T-helper 17 cell (primary cell): Measurements from ENCODE around the gene CHST11. TPM values are rescaled to one million over a fixed set of nuclear protein-coding genes. Genes with fewer than 3 reads are reported as not detected.

Source experiments
- ATAC-seq: fragments of 150-1000 bp; cut with Tn5 transposase; 2 replicates; pipeline ENCODE4 v1.10.0; 2021; ENCODE audit warnings: mild to moderate bottlenecking, moderate library complexity
- DNase-seq, 3 donors: peaks; one replicate each; pipeline versions ENCODE4 v3.0.0 to v3.0.0-alpha.2; 2020 to 2021
- H3K9me3 ChIP-seq: one replicate; pipeline ENCODE4 v1.7.0; 2013; ENCODE audit warnings: low read length, mild to moderate bottlenecking; ENCODE audit not compliant: control insufficient read depth, poor library complexity, severe bottlenecking
- H3K27ac Mint-ChIP-seq: one replicate; pipeline ENCODE4 v1.8.0; 2022; ENCODE audit warnings: mild to moderate bottlenecking, moderate library complexity, mixed read lengths
- H3K27me3 Mint-ChIP-seq: one replicate; pipeline ENCODE4 v1.8.0; 2022; ENCODE audit warnings: mixed read lengths
- H3K36me3 Mint-ChIP-seq: one replicate; pipeline ENCODE4 v1.8.0; 2022; ENCODE audit warnings: low read depth, mixed read lengths
- H3K4me1 Mint-ChIP-seq: one replicate; pipeline ENCODE4 v1.8.0; 2022; ENCODE audit warnings: mild to moderate bottlenecking, mixed read lengths
- H3K4me3 Mint-ChIP-seq: one replicate; pipeline ENCODE4 v1.8.0; 2022; ENCODE audit warnings: mild to moderate bottlenecking, moderate library complexity, mixed read lengths
- total RNA-seq, 4 donors: library from RNA in 2 of 4; stranded (reverse) in 2 of 4; gene quantifications; one replicate each; pipeline ENCODE4 v1.2.3 and lab custom pipeline; 2022 to 2026

The CHST11 gene
- total RNA-seq, 2 donors from 2014 or later: 76.6 to 78.3 TPM

- no peaks in the 10 kb centered on the region for H3K9me3 ChIP-seq
- ATAC-seq (no peak), DNase-seq (no peak)
- Mint-ChIP-seq H3K4me1 (peaks cover 71% of the 10 kb centered on the region), H3K27ac (peak overlapping the region; percentile 49), H3K4me3 (no peak overlapping the region), H3K27me3 (no peaks in the 10 kb centered on the region), H3K36me3 (no peaks in the 10 kb centered on the region)
Observed at GRCh38 chr12:104469066-104469465, 12.3 kb downstream of the CHST11 start.

GRCh38 chr12:104469523-104469922 lies 12.8 kb downstream of the CHST11 start:
- Mint-ChIP-seq H3K4me1 (peaks cover 68% of the 10 kb centered on the region), H3K27ac (peak overlapping the region; percentile 49), H3K27me3 (no peaks in the 10 kb centered on the region), H3K36me3 (no peaks in the 10 kb centered on the region), H3K4me3 (no peak overlapping the region)
- no peaks in the 10 kb centered on the region for H3K9me3 ChIP-seq
- DNase-seq (no peak), ATAC-seq (peak; percentile 27)

DNA sequence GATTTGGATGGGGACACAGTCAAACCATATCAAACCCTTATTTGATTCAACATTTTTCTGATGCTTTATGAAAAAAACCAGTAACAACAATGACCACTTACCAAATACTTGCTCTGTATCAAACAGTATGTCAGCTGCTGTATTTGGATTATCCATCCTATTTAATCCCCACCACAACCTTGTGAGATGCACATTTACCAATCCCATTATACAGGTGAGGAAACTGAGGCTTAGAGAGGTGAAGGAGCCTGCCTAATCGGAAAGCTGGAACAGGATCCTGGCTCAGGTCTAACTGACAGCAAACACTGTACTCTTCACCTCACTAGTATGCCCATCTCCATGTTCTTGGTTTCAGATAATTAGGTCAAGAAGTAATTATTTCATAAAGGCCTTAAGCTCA lies 13.8 kb downstream of the CHST11 start:
- H3K4me3 Mint-ChIP-seq: no peak overlapping the region
- no peak overlapping the region for H3K27ac Mint-ChIP-seq
- H3K27me3 Mint-ChIP-seq: no peaks in the 10 kb centered on the region
- no peaks in the 10 kb centered on the region for H3K9me3 ChIP-seq
- H3K36me3 Mint-ChIP-seq: no peaks in the 10 kb centered on the region
- DNase-seq (no peak), ATAC-seq (no peak)
- H3K4me1 Mint-ChIP-seq: peaks cover 66% of the 10 kb centered on the region

DNA sequence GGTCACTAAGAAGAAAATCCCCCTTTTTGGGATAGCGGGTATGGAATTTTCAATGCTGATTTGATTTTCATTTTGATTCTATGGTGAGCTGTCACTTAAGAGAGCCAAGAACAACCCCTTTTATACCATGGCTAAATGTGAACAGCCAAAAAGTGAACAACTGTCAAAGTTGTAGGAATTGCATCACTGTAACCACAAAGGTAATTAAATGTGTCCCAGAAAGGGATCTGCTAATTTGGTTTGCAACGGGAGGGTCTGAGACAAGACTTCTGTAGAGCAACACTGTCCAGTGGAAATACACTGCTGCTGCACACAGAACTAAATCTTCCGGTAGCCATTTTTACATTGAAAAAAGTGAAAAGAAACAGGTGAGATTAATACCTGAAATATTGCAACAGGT lies 14.6 kb downstream of the CHST11 start:
- Mint-ChIP-seq H3K36me3 (no peaks in the 10 kb centered on the region), H3K4me3 (no peak overlapping the region), H3K27me3 (no peaks in the 10 kb centered on the region), H3K4me1 (peaks cover 65% of the 10 kb centered on the region), H3K27ac (no peak overlapping the region)
- DNase-seq (no peak), ATAC-seq (no peak)
- H3K9me3 ChIP-seq: no peaks in the 10 kb centered on the region

DNA sequence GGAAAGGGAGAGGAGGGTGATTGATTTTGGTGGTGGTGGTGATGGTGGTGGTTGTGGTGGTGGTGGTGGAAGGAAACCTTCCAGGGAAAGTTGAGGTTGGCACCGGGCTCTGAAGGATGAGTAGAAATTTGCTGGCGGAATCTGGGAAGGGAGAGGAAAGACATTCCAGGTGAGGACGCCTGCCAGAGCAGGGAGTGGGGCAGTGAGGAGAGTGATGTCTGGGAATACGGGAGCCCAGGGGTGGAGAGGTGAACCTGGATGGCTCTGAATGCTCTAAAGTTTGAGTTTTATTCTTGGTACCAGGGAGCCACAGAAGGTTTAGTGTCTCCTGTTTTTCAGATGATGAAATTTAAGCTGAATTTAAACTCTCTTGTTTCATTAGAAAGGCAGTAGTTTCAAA lies 16.0 kb downstream of the CHST11 start:
- ATAC-seq: no peak
- peaks cover 69% of the 10 kb centered on the region for H3K4me1 Mint-ChIP-seq
- peak overlapping the region; percentile 94 for H3K27ac Mint-ChIP-seq
- peak overlapping the region; percentile 75 for H3K4me3 Mint-ChIP-seq
- no peak for DNase-seq
- no peaks in the 10 kb centered on the region for H3K27me3 Mint-ChIP-seq
- no peaks in the 10 kb centered on the region for H3K9me3 ChIP-seq
- no peaks in the 10 kb centered on the region for H3K36me3 Mint-ChIP-seq

DNA sequence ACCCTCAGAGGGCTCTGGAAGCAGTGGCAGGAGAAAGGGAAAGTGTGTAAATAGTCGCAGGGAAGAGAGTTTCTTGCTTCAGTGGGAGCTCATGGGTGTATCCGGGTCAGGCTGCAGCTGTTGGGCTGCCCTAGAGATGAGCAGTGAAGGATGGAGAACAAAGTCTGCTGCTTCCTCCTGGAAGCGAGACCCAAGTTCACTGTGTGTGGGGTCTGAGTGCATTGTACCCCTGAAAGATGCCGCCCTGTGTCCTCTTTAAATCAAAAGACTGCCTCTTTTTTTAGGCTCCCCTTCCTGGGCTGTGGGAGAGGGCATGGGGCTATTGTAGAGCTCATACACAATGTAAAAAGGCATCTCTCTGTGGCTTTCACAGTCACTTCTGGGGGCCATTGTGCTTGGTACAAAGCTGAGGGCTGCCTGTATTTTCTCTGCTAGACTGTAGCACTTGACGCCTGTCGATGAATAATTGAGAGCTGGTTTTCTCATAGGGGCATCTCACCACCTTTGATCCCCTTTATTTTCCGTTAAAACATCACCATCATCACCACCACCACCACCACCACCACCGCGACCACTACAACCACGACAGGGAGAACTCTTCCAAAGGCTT lies 16.7 kb downstream of the CHST11 start:
- Mint-ChIP-seq H3K4me3 (peak overlapping the region; percentile 75), H3K36me3 (no peaks in the 10 kb centered on the region), H3K27me3 (no peaks in the 10 kb centered on the region), H3K4me1 (peaks cover 70% of the 10 kb centered on the region), H3K27ac (peak overlapping the region; percentile 94)
- no peaks in the 10 kb centered on the region for H3K9me3 ChIP-seq
- DNase-seq (no peak), ATAC-seq (peak; percentile 59)

GRCh38 chr12:104475271-104475670 lies 18.5 kb downstream of the CHST11 start:
- H3K36me3 Mint-ChIP-seq: no peaks in the 10 kb centered on the region
- ATAC-seq (no peak), DNase-seq (no peak)
- H3K27me3 Mint-ChIP-seq: no peaks in the 10 kb centered on the region
- H3K9me3 ChIP-seq: no peaks in the 10 kb centered on the region
- H3K27ac Mint-ChIP-seq: peak overlapping the region; percentile 37
- H3K4me1 Mint-ChIP-seq: peaks cover 69% of the 10 kb centered on the region
- H3K4me3 Mint-ChIP-seq: no peak overlapping the region

DNA sequence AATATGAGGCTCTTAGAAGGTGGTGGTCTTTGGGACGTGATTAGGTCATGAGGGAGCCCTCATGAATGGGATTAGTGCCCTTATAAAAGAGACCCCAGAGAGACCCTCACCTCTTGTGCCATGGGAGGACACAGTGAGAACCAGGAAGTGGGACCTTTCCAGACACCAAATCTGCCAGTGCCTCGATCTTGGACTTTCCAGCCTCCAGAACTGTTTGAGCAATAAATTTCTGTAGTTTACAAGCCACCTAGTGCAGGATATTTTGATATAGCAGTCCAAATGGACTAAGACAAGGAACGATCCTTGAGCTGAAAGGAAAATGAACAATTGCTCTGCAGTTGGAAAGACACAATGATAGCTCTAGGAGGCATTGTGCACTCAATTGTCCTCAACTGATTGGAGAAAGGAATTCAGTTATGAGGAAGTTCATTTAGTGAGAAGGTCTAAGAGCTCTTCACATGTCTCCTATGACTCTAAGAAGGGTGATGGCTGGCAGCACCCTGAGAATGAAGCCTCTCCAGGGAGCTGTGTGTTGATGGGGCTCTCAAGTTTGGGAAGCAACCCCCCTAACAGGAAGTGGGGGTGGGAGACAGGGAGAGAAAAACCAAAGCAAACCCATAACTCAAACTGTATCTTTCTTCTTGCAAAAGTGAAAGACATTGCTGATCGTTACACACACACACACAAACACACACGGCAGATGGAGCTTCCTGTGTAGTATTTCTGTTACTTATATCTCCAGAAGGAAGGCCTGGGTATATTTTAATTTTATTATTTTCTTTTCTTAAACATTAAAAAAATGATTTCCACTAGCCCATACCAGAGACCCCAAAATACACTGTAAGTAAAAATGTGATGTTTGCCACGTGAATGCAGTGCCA lies 21.0 kb downstream of the CHST11 start:
- DNase-seq (no peak), ATAC-seq (peak; percentile 32)
- no peaks in the 10 kb centered on the region for H3K27me3 Mint-ChIP-seq

DNA sequence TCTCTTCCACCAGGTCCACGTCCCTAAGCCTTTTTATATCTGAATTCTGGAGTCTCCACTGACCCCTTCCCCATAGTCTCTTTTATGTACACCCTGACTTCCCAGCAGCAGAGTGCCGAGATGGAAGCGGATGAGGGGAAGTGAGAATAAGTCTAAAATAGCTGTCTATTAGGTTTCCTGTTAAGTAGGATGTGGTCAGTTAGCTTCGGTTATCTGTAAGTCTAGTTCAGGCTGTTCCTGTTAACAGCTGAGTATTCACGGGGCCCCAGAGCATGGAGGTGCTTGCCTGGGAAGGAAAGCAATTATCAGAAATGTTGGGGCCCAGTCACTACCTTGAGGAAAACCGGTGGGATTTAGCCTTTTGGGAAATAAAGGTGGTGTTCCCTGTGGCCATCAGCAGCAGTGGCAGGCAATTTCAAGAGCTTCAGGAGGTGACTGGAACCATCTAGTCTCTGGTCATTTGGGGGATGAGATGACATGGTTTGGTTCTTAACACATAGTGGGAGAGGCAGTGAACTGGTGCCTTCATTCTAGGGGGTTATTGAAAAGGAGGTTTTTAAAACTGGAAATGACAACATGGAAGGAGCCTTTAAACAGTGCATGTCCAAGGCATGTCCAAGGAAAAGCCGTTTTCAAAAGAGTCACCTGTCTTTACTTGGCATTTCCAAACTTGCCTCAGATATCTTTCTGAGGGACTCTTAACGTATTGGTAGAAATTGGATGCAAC lies 21.8 kb downstream of the CHST11 start:
- ATAC-seq (peak; percentile 85), DNase-seq (no peak)
- Mint-ChIP-seq H3K4me3 (peak overlapping the region; percentile 95), H3K4me1 (peaks cover 72% of the 10 kb centered on the region), H3K27ac (peak overlapping the region; percentile 97), H3K36me3 (peaks cover 4% of the 10 kb centered on the region), H3K27me3 (no peaks in the 10 kb centered on the region)
- H3K9me3 ChIP-seq: no peaks in the 10 kb centered on the region

More for the DNA sequence above, 21.0 kb downstream of the CHST11 start:
- no peaks in the 10 kb centered on the region for H3K9me3 ChIP-seq
- H3K27ac Mint-ChIP-seq: peak overlapping the region; percentile 97
- peaks cover 72% of the 10 kb centered on the region for H3K4me1 Mint-ChIP-seq
- peaks cover 4% of the 10 kb centered on the region for H3K36me3 Mint-ChIP-seq
- peak overlapping the region; percentile 95 for H3K4me3 Mint-ChIP-seq

DNA sequence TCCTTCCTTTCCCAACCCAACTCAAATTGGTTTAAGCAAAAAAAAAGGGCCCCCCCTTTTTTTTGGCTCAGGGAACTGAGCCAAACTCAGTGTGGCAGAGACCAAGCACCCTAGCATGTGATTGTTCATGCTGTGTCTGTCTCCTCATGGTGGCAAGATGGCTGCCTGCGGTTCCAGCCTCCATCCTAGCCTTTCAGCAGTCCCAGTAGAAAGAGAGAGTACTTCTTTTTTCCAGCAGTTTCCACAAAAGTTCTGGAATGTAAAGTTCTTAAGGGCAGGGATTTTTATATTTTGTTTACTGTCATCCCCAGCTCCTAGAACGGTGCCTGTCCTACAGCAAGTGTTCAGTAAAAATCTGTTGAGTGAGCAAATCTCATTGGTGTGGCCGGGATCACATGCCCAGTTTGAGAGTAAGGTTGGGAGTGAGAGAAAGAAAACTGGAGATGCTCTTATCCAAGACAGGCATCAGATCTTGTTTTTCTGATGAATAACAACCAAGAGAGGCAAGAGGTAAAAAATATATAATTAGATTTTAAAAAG lies 22.4 kb downstream of the CHST11 start:
- Mint-ChIP-seq H3K27me3 (no peaks in the 10 kb centered on the region), H3K4me1 (peaks cover 72% of the 10 kb centered on the region), H3K4me3 (peak overlapping the region; percentile 39), H3K27ac (peak overlapping the region; percentile 97), H3K36me3 (peaks cover 4% of the 10 kb centered on the region)
- DNase-seq (no peak), ATAC-seq (no peak)
- no peaks in the 10 kb centered on the region for H3K9me3 ChIP-seq

DNA sequence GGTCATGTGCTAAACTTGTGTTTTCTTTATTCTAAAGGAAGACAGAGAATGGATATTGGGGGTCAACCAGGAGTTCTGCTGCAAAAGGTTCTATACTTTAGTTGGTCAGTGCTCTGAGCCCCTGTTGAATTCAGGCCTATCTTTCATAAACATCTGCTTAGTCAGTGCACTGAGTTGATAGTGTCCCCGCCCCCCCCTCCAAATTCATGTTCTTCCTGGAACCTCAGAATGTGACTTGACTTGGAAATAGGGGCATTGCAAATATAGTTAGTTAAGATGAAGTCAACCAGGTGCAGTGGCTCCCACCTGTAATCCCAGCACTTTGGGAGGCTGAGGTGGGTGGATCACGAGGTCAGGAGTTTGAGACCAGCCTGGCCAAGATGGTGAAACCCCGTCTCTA lies 23.3 kb downstream of the CHST11 start:
- Mint-ChIP-seq H3K27me3 (no peaks in the 10 kb centered on the region), H3K4me1 (peaks cover 74% of the 10 kb centered on the region), H3K27ac (peak overlapping the region; percentile 97), H3K4me3 (peak overlapping the region; percentile 9), H3K36me3 (peaks cover 4% of the 10 kb centered on the region)
- ATAC-seq (no peak), DNase-seq (no peak)
- no peaks in the 10 kb centered on the region for H3K9me3 ChIP-seq

DNA sequence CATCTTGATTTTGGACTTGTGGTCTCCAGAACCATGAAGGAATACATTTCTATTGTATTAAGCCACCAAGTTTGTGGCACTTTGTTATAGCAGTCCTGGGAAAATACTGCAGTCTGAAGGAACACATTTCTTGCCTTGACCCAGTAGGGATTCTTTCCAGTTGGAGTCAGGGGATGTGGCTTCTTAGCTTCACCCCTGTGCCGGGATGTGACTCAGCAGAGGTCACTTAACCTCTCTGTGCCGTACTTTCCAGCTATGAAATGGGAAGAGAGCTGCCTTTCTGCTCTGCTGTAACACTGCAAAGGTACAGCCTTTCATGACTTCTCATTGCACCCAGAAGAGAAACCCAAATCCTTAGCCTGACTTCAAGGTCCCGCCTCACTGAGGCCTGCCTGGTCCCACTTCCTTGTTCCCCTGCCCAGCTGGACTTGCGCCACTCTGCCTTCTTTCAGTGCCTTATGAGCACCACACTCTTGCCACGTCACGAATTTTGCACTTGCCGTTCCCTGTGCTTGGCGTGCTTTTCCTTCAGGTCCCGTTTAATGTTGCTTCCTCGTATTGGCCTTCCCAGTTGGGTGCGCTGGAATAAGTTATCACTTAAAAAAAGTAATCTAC lies 24.2 kb downstream of the CHST11 start:
- no peak overlapping the region for H3K4me3 Mint-ChIP-seq

DNA sequence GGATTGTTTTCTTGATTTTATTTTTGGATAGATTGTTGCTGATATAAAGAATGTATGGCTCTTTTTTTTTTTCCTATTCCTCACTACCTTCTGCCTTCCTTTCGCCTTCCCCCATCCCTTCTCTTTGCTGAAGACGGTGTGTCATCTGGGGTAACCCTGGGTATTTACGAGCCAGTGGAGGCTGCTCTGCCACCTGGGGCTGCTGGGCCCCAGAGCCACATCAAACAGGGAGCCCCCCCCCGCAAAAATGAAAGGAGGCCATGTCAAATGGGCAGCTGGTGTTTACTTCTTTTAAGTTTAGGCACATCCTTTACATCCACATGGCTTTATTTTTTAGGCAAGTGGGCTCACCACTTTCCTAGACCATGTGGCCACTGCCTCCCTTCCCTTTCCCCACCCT lies 25.4 kb downstream of the CHST11 start:
- Mint-ChIP-seq H3K27ac (peak overlapping the region; percentile 68), H3K36me3 (peaks cover 4% of the 10 kb centered on the region), H3K27me3 (no peaks in the 10 kb centered on the region), H3K4me3 (no peak overlapping the region), H3K4me1 (peaks cover 83% of the 10 kb centered on the region)
- no peaks in the 10 kb centered on the region for H3K9me3 ChIP-seq
- DNase-seq: no peak
- ATAC-seq: no peak

More for the DNA sequence above, 24.2 kb downstream of the CHST11 start:
- Mint-ChIP-seq H3K27me3 (no peaks in the 10 kb centered on the region), H3K4me1 (peaks cover 81% of the 10 kb centered on the region), H3K36me3 (peaks cover 4% of the 10 kb centered on the region), H3K27ac (peak overlapping the region; percentile 97)
- DNase-seq (no peak), ATAC-seq (no peak)
- H3K9me3 ChIP-seq: no peaks in the 10 kb centered on the region
